IPS DF 6.9 (cell line): ENCODE measurements around the gene ALDH3A2.

Source experiments
- DNase-seq: peaks from one replicate; pipeline ENCODE4 v3.0.0-alpha.2; 2013; ENCODE audit warnings: low read depth, low spot score
- H3K27ac ChIP-seq: one replicate; pipeline ENCODE4 v1.5.1; 2013; ENCODE audit warnings: low read length, control low read depth
- H3K27me3 ChIP-seq: 2 replicates; pipeline ENCODE4 v1.6.1; 2013; ENCODE audit warnings: mild to moderate bottlenecking, low read length; ENCODE audit not compliant: control insufficient read depth, insufficient read depth
- H3K36me3 ChIP-seq: 2 replicates; pipeline ENCODE4 v1.6.1; 2013; ENCODE audit warnings: low read length; ENCODE audit not compliant: control insufficient read depth, insufficient read depth
- H3K4me1 ChIP-seq: 2 replicates; pipeline ENCODE4 v1.6.1; 2013; ENCODE audit warnings: low read length; ENCODE audit not compliant: control insufficient read depth, insufficient read depth
- H3K4me3 ChIP-seq: 2 replicates; pipeline ENCODE4 v1.5.1; 2013; ENCODE audit warnings: mild to moderate bottlenecking, low read length
- H3K9me3 ChIP-seq: 2 replicates; pipeline ENCODE4 v1.6.1; 2013; ENCODE audit warnings: low read length, inconsistent platforms; ENCODE audit not compliant: control insufficient read depth, insufficient read depth
- WGBS: extraction: QIAGEN DNeasy Blood & Tissue Kit; methylation state at CpG from one replicate; pipeline ENCODE4 v1.1.7; 2013; ENCODE audit warnings: mixed read lengths, missing lambda C conversion rate; ENCODE audit not compliant: insufficient read length, insufficient coverage; 5-methylcytosine and 5-hydroxymethylcytosine counted together

Gene ALDH3A2

DNA sequence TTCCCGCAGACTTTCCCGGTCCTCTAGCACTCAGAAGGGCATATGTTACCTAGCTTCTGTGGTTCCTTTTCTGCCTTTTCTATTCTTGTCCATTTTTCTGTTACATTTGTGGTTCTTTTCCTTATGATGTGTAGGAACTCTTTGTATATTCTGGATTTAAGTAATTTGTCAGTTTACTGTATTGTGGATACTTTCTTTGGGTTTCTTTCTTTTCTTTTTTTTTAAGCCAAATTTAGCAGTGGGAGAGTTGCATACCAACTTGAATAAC, 657 bp downstream of the ALDH3A2 start:
- Histone ChIP-seq H3K4me3 (peak overlapping the region; percentile 85; the same call in 1 of the 2 replicates), H3K27me3 (no peaks in the 10 kb centered on the region), H3K9me3 (no peaks in the 10 kb centered on the region), H3K36me3 (peaks cover 2% of the 10 kb centered on the region), H3K27ac (no peak overlapping the region), H3K4me1 (0 out of 2 replicates have a peak, but pooled peaks cover 2% of the 10 kb centered on the region)
- WGBS, result no CpG with 5 or more reads among the region's 2 CpGs
- no peak for DNase-seq

DNA sequence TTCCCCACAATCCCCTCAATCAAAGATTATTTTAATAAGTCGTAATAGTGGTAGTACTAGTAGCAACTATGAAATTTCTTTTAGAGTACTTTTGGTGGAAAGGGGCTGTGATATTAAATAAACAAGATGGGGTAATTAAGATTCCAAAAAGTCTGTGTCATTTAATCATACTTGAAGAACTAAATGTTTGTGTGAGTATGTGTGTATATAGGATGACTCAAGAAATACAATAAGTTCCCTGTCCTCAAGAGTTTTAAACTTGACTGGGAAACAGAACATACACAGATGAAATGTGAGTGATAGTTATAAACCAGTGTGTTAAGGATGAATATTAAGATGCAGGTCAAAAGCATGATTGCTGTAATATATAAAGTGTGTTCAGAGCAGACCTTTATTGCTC, 2.3 kb downstream of the ALDH3A2 start:
- no CpG with 5 or more reads among the region's 1 CpG for WGBS
- Histone ChIP-seq H3K36me3 (peaks cover 13% of the 10 kb centered on the region), H3K9me3 (peaks cover 2% of the 10 kb centered on the region; the same call in 1 of the 2 replicates), H3K4me3 (no peak overlapping the region), H3K27ac (no peak overlapping the region), H3K4me1 (0 out of 2 replicates have a peak, but pooled peaks cover 2% of the 10 kb centered on the region), H3K27me3 (no peaks in the 10 kb centered on the region)
- DNase-seq, result no peak

DNA sequence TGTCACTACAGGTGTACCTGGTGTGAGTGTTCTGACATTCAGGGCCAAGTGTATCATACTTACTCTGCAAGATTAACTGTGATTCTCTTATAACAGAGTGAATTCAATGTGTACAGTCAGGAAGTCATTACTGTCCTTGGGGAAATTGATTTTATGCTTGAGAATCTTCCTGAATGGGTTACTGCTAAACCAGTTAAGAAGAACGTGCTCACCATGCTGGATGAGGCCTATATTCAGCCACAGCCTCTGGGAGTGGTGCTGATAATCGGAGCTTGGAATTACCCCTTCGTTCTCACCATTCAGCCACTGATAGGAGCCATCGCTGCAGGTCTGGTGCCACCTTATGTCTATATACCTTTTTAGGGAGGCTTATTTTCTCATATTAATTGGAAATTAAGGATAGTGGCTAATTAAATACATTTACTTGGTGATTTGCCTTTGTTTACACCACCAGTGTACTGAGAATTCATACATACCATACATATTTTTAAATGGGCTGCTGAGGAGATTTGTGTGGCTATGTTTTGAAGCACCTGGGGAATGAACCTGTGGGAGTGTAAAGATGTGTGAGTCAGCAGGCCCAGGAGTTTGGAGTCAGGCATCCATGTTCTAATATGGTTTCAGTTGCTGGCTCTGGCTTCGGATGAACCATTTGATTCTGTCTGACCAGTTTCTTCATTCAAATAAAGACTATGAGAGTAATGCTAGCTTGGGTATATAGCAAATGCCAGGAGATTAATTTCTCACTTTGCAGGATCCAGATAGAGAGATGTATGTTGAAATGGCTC, 3.1 kb downstream of the ALDH3A2 start:
- peaks cover 15% of the 10 kb centered on the region for H3K36me3 ChIP-seq
- no peaks in the 10 kb centered on the region for H3K4me1 ChIP-seq
- no peak for DNase-seq
- no peak overlapping the region for H3K4me3 ChIP-seq
- peaks cover 2% of the 10 kb centered on the region; the same call in 1 of the 2 replicates for H3K9me3 ChIP-seq
- H3K27ac ChIP-seq, result no peak overlapping the region
- no CpG with 5 or more reads among the region's 5 CpGs for WGBS
- no peaks in the 10 kb centered on the region for H3K27me3 ChIP-seq

DNA sequence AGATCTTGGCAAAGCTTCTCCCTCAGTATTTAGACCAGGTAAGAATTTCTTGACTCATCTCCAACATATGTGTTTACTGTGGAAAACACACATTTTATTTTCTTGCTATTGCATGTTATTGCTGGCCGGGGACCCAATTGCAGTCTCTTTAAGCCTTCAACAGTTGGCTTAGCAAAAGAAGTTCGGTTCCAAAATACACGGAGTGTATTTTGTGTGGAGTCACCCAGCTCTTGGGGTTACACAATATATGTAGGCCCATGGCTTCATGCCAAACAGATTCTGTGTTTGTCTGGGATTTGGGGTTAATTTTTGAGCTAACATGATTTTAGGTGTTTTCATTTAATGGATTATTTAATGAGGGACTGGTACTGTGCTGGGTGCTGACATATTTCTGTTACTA, 4.0 kb downstream of the ALDH3A2 start:
- DNase-seq, result no peak
- H3K4me1 ChIP-seq, result no peaks in the 10 kb centered on the region
- peaks cover 15% of the 10 kb centered on the region for H3K36me3 ChIP-seq
- H3K9me3 ChIP-seq, result peaks cover 2% of the 10 kb centered on the region; the same call in 1 of the 2 replicates
- no peak overlapping the region for H3K4me3 ChIP-seq
- H3K27me3 ChIP-seq, result no peaks in the 10 kb centered on the region
- H3K27ac ChIP-seq, result no peak overlapping the region
- no CpG with 5 or more reads among the region's 3 CpGs for WGBS

DNA sequence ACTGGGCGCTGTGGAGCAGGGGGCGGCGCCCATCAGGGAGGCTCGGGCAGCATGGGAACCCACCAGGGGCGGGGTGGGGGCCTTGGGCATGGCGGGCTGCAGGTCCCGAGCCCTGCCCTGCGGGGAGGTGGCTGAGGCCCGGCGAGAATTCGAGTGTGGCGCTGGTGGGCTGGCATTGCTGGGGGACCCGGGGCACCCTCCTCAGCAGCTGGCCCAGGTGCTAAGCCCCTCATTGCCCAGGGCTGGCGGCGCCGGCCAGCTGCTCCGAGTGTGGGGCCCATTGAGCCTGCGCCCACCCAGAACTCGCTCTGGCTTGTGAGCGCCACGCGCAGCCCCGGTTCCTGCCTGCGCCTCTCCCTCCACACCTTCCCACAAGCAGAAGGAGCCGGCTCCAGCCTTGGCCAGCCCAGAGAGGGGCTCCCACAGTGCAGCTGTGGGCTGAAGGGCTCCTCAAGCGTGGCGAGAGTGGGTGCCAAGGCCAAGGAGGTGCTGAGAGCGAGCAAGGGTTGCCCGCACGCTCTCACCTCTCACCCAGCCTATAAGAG, 5.9 kb downstream of the ALDH3A2 start:
- no CpG with 5 or more reads among the region's 30 CpGs for WGBS
- Histone ChIP-seq H3K27ac (no peak overlapping the region), H3K4me1 (no peaks in the 10 kb centered on the region), H3K4me3 (no peak overlapping the region), H3K9me3 (peaks cover 2% of the 10 kb centered on the region; the same call in 1 of the 2 replicates), H3K36me3 (peaks cover 15% of the 10 kb centered on the region), H3K27me3 (no peaks in the 10 kb centered on the region)
- DNase-seq, result no peak

DNA sequence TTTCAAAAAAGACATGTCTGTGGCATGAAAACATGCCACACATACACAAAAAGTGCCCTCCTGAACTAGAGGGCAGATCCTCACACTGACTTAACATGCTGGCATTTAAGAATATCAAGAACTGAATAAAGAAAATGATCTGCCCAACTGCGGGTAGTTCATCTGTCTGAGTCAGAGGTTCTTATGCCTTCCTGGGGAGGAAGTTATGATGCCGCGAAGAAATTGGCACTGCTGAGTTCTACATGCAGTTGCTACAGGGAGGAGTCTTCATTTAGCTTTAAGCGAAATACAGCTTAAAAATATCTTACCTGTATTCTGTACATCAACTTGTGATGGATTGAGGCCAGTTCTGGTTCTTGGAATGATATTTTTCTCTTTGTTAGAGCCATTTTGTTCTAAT, 6.3 kb downstream of the ALDH3A2 start:
- no peaks in the 10 kb centered on the region for H3K4me1 ChIP-seq
- no peak overlapping the region for H3K4me3 ChIP-seq
- peaks cover 2% of the 10 kb centered on the region; the same call in 1 of the 2 replicates for H3K9me3 ChIP-seq
- no CpG with 5 or more reads among the region's 4 CpGs for WGBS
- peaks cover 15% of the 10 kb centered on the region for H3K36me3 ChIP-seq
- H3K27ac ChIP-seq, result no peak overlapping the region
- no peak for DNase-seq
- no peaks in the 10 kb centered on the region for H3K27me3 ChIP-seq

DNA sequence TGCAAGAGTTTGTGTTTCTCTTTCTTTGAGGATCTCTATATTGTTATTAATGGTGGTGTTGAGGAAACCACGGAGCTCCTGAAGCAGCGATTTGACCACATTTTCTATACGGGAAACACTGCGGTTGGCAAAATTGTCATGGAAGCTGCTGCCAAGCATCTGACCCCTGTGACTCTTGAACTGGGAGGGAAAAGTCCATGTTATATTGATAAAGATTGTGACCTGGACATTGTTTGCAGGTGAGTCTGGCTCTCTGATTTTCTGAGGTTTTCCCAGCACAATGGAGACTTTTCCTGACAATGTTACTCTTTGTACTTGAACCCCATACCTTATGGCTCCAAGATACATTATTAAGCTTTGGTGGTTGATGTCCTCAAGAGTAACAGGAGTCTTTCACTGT, 7.8 kb downstream of the ALDH3A2 start:
- Histone ChIP-seq H3K27ac (no peak overlapping the region), H3K36me3 (peaks cover 15% of the 10 kb centered on the region), H3K27me3 (no peaks in the 10 kb centered on the region), H3K9me3 (peaks cover 2% of the 10 kb centered on the region; the same call in 1 of the 2 replicates), H3K4me3 (no peak overlapping the region), H3K4me1 (no peaks in the 10 kb centered on the region)
- WGBS, result no CpG with 5 or more reads among the region's 4 CpGs
- DNase-seq, result no peak

DNA sequence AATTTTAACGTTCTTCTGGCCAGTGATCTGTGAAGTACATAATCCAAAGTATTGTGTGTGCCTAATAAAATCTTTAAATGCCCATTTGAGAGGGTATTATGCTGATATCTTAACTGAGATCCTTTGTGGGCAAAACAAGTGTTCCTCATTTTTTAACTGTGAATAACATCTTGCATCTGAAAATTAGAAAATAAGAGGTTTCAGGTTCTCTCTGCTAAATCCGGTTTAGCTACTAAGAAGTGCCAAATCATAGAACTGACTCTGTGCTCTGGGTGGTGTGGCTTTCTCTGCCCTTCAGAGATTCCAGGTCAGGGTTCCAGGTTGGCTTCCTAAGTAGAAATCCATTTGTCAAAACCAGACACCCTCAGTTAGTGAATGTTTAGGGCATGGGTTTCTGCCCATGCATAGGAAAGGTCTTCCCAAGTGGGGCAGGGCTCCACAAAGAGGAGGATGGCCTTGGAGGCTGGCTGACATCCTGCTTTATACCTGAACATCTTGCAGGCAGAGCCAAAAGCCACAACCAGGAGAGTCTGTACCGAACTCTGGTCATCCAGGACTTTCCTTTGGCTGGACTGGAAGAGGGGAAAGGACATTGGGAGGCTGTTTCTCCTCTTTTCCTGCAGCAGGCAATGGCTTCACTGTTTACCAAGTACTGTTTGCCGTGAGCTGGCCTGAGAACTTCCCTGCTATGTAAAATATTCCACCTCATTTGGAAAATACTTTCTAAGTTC, 8.5 kb downstream of the ALDH3A2 start:
- Histone ChIP-seq H3K27me3 (no peaks in the 10 kb centered on the region), H3K36me3 (peaks cover 15% of the 10 kb centered on the region), H3K4me3 (no peak overlapping the region), H3K27ac (no peak overlapping the region), H3K4me1 (no peaks in the 10 kb centered on the region), H3K9me3 (peaks cover 2% of the 10 kb centered on the region; the same call in 1 of the 2 replicates)
- no CpG with 5 or more reads among the region's 4 CpGs for WGBS
- no peak for DNase-seq

DNA sequence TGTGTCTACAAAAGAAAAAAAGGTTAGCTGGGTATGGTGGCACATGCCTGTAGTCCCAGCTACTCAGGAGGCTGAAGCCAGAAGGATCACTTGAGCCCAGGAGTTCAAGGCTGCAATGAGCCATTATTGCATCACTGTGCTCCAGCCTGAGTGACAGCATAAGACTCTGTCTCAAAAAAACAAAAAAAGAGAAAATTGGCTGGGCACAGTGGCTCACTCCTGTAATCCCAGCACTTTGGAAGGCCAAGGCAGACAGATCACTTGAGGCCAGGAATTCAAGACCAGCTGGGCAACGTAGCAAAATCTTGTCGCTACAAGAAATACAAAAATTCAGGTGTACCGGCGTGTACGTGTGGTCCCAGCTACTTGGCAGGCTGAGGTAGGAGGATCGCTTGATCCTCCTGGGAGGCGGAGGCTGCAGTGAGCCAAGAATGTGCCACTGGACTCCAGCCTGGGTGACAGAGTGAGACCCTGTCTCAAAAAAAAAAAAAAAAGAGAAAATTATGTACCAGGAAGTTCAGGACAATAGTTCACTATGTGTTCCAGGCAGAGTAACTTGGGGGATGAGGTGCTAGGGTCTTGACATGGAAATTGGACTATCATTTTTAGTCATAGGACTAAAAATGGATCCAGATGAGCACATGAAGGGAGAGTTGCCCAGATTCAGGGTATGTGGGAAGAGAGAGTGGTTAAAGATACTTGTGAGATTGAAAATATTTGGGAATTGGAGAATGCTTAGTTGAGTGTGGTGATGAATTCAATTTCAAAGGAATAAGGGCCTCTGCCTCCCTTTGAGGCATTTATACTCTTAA, 11.0 kb downstream of the ALDH3A2 start:
- no CpG with 5 or more reads among the region's 7 CpGs for WGBS

More for the DNA sequence above, 11.0 kb downstream of the ALDH3A2 start:
- H3K27me3 ChIP-seq, result no peaks in the 10 kb centered on the region
- no peaks in the 10 kb centered on the region for H3K4me1 ChIP-seq
- no peak overlapping the region for H3K27ac ChIP-seq
- H3K36me3 ChIP-seq, result peaks cover 15% of the 10 kb centered on the region
- H3K4me3 ChIP-seq, result no peak overlapping the region
- no peak for DNase-seq
- peaks cover 2% of the 10 kb centered on the region; the same call in 1 of the 2 replicates for H3K9me3 ChIP-seq
